ENCODE measurements around the gene PPARD. TPM values are rescaled to one million over a fixed set of nuclear protein-coding genes. Genes with fewer than 3 reads are reported as not detected.

PPARD gene
- total and polyA plus RNA-seq, 2 of the 13 experiments (the other 11 are each of a cell fraction or from before 2014, with no cell fraction given): 6.1 to 13.3 TPM

DNA sequence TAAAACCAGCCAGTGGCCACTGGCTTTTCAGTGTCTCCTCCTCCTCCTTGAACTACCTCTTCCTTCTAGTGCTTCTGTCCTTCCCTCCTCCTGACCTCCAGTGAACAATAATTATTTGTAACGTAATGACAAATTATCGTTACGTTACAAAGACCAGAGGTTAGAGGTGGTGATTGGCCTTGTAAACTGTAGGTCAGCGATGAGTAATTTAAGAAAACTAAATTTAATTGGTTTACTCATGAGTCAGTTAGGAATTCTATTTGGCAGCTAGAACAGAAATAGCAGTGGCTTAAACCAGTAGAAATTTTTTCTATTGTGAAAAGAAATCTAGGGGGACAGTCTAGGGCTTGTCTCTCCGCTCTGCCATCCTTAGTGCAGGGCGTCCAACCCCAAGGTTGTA lies 38.8 kb downstream of the PPARD start (continued):
- no peak for TF ChIP-seq SMAD3 (CRISPR knock-in tag; IDR thresholded peaks at IDR 0.05)
- no peak for TF ChIP-seq ZNF572 (CRISPR knock-in tag; IDR thresholded peaks at IDR 0.05)

DNA sequence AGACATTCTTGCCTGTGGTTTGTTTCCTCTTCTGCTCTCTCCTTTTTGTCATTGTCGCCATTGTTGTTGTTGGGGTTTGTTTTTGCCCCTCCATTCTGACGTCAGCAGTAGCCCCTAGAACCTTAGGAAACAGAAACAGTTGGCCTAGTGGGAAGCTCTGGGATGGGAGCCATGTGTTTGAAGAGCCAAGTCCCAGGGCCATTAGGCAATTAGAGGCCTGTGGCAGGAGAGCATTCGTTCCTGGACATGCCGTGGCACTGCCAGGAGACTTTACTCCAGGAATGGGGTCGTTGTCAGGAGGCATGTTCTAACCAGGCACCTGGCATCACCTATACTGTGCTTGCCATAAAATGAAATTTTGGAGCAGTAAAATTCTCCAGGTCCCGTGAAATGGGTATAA lies 39.7 kb downstream of the PPARD start:
- H3K4me3 ChIP-seq (replicated peaks in 1 of 3; ENCODE audit: insufficient read depth in 1 of 3, low read depth in 2 of 3, low read length in 3 of 3): no peak overlapping the region
- ATAC-seq (no peak), FAIRE-seq (no peak), DNase-seq (ENCODE audit: low spot score) (no peak)
- H3K27me3 ChIP-seq (ENCODE audit: control insufficient read depth in 1 of 2, insufficient read depth in 2 of 2, low read length in 2 of 2): no peaks in the 10 kb centered on the region
- ChIA-PET POLR2A (no interaction called here), CTCF (ENCODE audit: low intra/inter-chr PET ratio, low total read pairs) (no interaction called here)
- no peaks in the 10 kb centered on the region for H3K79me2 ChIP-seq (ENCODE audit: insufficient read depth, low read length)
- H3K27ac ChIP-seq (ENCODE audit: extremely low read length, insufficient read depth, low read length): no peak overlapping the region
- BruUV-seq (replicated peaks): no TSS peak
- peaks cover 0 to 1% of the 10 kb centered on the region in 2 experiments; a peak in 1 of 5 replicates for H3K36me3 ChIP-seq (replicated peaks in 1 of 2; ENCODE audit: control insufficient read depth in 1 of 2, insufficient read depth in 2 of 2, low read length in 2 of 2)
- H3K4me1 ChIP-seq (ENCODE audit: insufficient read depth, low read length): peaks cover 22% of the 10 kb centered on the region
- intact Hi-C loops (cut with micrococcal nuclease; ENCODE audit: unreplicated experiment): no loop called here
- H3K9me3 ChIP-seq (ENCODE audit: low read length): no peaks in the 10 kb centered on the region
- in situ Hi-C loops (cut with HindIII; ENCODE audit: extremely low pct_ligation_motif_present, low pct_unique_long_range_greater_than_20kb): no loop called here
- TF ChIP-seq AKAP8 (CRISPR knock-in tag; IDR thresholded peaks at IDR 0.05): no peak
- TF ChIP-seq ZNF33A (CRISPR knock-in tag; IDR thresholded peaks at IDR 0.05; ENCODE audit: borderline replicate concordance): no peak
- no peak for TF ChIP-seq HMGA1 (CRISPR knock-in tag; conservative IDR thresholded peaks at IDR 0.05)
- TF ChIP-seq, protein P1, sequence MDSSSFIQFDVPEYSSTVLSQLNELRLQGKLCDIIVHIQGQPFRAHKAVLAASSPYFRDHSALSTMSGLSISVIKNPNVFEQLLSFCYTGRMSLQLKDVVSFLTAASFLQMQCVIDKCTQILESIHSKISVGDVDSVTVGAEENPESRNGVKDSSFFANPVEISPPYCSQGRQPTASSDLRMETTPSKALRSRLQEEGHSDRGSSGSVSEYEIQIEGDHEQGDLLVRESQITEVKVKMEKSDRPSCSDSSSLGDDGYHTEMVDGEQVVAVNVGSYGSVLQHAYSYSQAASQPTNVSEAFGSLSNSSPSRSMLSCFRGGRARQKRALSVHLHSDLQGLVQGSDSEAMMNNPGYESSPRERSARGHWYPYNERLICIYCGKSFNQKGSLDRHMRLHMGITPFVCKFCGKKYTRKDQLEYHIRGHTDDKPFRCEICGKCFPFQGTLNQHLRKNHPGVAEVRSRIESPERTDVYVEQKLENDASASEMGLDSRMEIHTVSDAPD (CRISPR knock-in tag; IDR thresholded peaks at IDR 0.05): no peak
- no peak for TF ChIP-seq MED1 (CRISPR knock-in tag; IDR thresholded peaks at IDR 0.05)
- no peak for TF ChIP-seq KMT2A (CRISPR knock-in tag; IDR thresholded peaks at IDR 0.05)
- no peak for TF ChIP-seq NR2F6 (IDR thresholded peaks at IDR 0.05)
- TF ChIP-seq NR2F6 (CRISPR knock-in tag; IDR thresholded peaks at IDR 0.05): no peak
- TF ChIP-seq, protein P2, sequence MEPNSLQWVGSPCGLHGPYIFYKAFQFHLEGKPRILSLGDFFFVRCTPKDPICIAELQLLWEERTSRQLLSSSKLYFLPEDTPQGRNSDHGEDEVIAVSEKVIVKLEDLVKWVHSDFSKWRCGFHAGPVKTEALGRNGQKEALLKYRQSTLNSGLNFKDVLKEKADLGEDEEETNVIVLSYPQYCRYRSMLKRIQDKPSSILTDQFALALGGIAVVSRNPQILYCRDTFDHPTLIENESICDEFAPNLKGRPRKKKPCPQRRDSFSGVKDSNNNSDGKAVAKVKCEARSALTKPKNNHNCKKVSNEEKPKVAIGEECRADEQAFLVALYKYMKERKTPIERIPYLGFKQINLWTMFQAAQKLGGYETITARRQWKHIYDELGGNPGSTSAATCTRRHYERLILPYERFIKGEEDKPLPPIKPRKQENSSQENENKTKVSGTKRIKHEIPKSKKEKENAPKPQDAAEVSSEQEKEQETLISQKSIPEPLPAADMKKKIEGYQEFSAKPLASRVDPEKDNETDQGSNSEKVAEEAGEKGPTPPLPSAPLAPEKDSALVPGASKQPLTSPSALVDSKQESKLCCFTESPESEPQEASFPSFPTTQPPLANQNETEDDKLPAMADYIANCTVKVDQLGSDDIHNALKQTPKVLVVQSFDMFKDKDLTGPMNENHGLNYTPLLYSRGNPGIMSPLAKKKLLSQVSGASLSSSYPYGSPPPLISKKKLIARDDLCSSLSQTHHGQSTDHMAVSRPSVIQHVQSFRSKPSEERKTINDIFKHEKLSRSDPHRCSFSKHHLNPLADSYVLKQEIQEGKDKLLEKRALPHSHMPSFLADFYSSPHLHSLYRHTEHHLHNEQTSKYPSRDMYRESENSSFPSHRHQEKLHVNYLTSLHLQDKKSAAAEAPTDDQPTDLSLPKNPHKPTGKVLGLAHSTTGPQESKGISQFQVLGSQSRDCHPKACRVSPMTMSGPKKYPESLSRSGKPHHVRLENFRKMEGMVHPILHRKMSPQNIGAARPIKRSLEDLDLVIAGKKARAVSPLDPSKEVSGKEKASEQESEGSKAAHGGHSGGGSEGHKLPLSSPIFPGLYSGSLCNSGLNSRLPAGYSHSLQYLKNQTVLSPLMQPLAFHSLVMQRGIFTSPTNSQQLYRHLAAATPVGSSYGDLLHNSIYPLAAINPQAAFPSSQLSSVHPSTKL (CRISPR knock-in tag; IDR thresholded peaks at IDR 0.05): no peak
- TF ChIP-seq HDAC1 (CRISPR knock-in tag; IDR thresholded peaks at IDR 0.05): no peak
- TF ChIP-seq, protein P3, sequence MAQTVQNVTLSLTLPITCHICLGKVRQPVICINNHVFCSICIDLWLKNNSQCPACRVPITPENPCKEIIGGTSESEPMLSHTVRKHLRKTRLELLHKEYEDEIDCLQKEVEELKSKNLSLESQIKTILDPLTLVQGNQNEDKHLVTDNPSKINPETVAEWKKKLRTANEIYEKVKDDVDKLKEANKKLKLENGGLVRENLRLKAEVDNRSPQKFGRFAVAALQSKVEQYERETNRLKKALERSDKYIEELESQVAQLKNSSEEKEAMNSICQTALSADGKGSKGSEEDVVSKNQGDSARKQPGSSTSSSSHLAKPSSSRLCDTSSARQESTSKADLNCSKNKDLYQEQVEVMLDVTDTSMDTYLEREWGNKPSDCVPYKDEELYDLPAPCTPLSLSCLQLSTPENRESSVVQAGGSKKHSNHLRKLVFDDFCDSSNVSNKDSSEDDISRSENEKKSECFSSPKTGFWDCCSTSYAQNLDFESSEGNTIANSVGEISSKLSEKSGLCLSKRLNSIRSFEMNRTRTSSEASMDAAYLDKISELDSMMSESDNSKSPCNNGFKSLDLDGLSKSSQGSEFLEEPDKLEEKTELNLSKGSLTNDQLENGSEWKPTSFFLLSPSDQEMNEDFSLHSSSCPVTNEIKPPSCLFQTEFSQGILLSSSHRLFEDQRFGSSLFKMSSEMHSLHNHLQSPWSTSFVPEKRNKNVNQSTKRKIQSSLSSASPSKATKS (CRISPR knock-in tag; IDR thresholded peaks at IDR 0.05): no peak
- no peak for TF ChIP-seq SMC3 (IDR thresholded peaks at IDR 0.05; ENCODE audit: low read length)
- TF ChIP-seq SMARCC2 (IDR thresholded peaks at IDR 0.05): no peak
- TF ChIP-seq ERF (CRISPR knock-in tag; IDR thresholded peaks at IDR 0.05): no peak
- TF ChIP-seq MIXL1 (CRISPR knock-in tag; IDR thresholded peaks at IDR 0.05): no peak
- no peak overlapping the region for H3K4me2 ChIP-seq (ENCODE audit: low read depth, low read length)
- H4K20me1 ChIP-seq (ENCODE audit: insufficient read depth, low read length): no peaks in the 10 kb centered on the region
- no peak overlapping the region for H3K9ac ChIP-seq (ENCODE audit: insufficient read depth, low read depth, low read length)
- 88% methylated on average over 6 of the region's 6 CpGs for WGBS (ENCODE audit: low lambda C conversion rate)
- no peak overlapping the region for H2AFZ ChIP-seq (ENCODE audit: low read length)

All from HepG2 (cell line).